Memory B cell (primary cell): ENCODE data around the gene KRTAP1-3.

Experiments
- ATAC-seq: fragments of 150-1000 bp; cut with Tn5 transposase; 2 replicates; pipeline ENCODE4 v1.10.0; 2021; ENCODE audit warnings: low read depth, mild to moderate bottlenecking, moderate library complexity
- DNase-seq, 2 donors: peaks; one replicate each; pipeline ENCODE4 v3.0.0; 2022; ENCODE audit warnings: low spot score in 2 of 2
- H3K27ac Mint-ChIP-seq: one replicate; pipeline ENCODE4 v1.8.0; 2022; ENCODE audit warnings: mild to moderate bottlenecking, moderate library complexity, mixed read lengths
- H3K27me3 Mint-ChIP-seq: one replicate; pipeline ENCODE4 v1.8.0; 2022; ENCODE audit warnings: mixed read lengths
- H3K36me3 Mint-ChIP-seq: one replicate; pipeline ENCODE4 v1.8.0; 2022; ENCODE audit warnings: mild to moderate bottlenecking, mixed read lengths
- H3K4me1 Mint-ChIP-seq: one replicate; pipeline ENCODE4 v1.8.0; 2022; ENCODE audit warnings: mixed read lengths
- H3K4me3 Mint-ChIP-seq: one replicate; pipeline ENCODE4 v1.8.0; 2022; ENCODE audit warnings: mild to moderate bottlenecking, moderate library complexity, mixed read lengths
- H3K9me3 Mint-ChIP-seq: one replicate; pipeline ENCODE4 v1.8.0; 2022; ENCODE audit warnings: mixed read lengths

The KRTAP1-3 gene

DNA sequence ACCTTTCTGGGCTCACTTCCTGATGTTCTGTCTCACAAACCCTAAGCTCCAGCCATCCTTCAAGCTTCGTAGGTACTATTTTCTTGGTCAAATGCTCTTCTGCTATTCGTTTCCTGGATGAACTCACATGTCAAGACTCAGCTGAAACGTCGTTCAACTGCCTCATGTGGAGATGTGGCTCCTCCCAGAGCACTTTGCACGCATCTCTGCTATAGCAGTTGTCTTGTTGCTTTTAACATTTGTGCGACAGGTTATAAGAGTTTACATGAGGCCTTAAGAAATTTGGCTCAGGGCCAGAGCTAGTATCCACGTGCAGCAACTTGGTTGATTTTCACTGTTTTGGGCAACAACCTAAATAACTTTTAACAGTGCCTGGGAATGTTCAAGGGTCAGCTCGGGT, 47.8 kb downstream of the KRTAP1-3 start:
- H3K27me3 Mint-ChIP-seq = peaks cover 9% of the 10 kb centered on the region
- no peaks in the 10 kb centered on the region for H3K9me3 Mint-ChIP-seq
- no peaks in the 10 kb centered on the region for H3K36me3 Mint-ChIP-seq
- DNase-seq (no peak), ATAC-seq (no peak)
- H3K4me3 Mint-ChIP-seq = no peak overlapping the region
- no peak overlapping the region for H3K27ac Mint-ChIP-seq
- peaks cover 4% of the 10 kb centered on the region for H3K4me1 Mint-ChIP-seq

DNA sequence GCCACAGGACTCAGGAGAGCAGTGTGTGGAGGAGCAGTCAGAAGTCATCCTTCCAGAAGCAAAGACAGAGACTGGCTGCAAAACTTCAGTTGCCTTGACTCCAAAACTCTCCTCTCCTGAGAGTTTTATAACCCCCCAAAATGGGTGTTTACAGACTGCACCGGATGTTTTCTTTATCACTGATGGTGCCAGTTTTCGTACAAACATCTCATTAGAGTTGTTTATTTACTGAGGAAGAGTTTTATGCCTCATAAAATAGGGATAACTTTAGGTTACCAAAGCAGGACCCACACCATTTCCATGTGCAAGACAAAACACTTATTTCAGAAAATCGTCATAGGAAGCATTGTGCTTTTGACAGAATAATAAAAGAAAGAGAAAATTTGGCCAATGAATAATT, 50.4 kb downstream of the KRTAP1-3 start, which contains the start of gene KRT40:
Gene KRT40, minus strand, starts transcription at position 101 of the 400 bp plus-strand sequence. Its CDS starts 53 bp downstream, at position 48.
- H3K4me3 Mint-ChIP-seq = no peak within 1 kb of the TSS
- H3K4me1 Mint-ChIP-seq = peaks cover 4% of the 10 kb centered on the region
- DNase-seq = no peak
- H3K36me3 Mint-ChIP-seq = no peaks in the 10 kb centered on the region
- no peaks in the 10 kb centered on the region for H3K9me3 Mint-ChIP-seq
- no peak for ATAC-seq
- H3K27me3 Mint-ChIP-seq = peaks cover 16% of the 10 kb centered on the region
- H3K27ac Mint-ChIP-seq = no peak within 1 kb of the TSS
